Ishikawa (cell line): ENCODE data around the gene SERPINC1.
A peak's percentile ranks its signal among the peaks of the same experiment; 100 is the strongest.

ENCODE experiments used
- CEBPB ChIP-seq: IDR thresholded peaks from 2 replicates; pipeline ENCODE4 v1.6.1; 2012
- CREB1 ChIP-seq: IDR thresholded peaks from 2 replicates; pipeline ENCODE4 v1.6.1; 2012; ENCODE audit warnings: low read depth
- EGR1 ChIP-seq: IDR thresholded peaks from 2 replicates; pipeline ENCODE4 v1.6.1; 2012
- EP300 ChIP-seq: IDR thresholded peaks from 2 replicates; pipeline ENCODE4 v1.6.1; 2012; ENCODE audit warnings: borderline replicate concordance
- FOXM1 ChIP-seq: IDR thresholded peaks from 2 replicates; pipeline ENCODE4 v1.6.1; 2012; ENCODE audit warnings: low read depth, borderline replicate concordance
- NFIC ChIP-seq: IDR thresholded peaks from 2 replicates; pipeline ENCODE4 v1.6.1; 2012
- RAD21 ChIP-seq: IDR thresholded peaks from 2 replicates; pipeline ENCODE4 v1.6.1; 2012; ENCODE audit warnings: low read depth
- REST ChIP-seq: IDR thresholded peaks from 2 replicates; pipeline ENCODE4 v1.6.1; 2012; ENCODE audit warnings: low read depth, mild to moderate bottlenecking
- TAF1 ChIP-seq: IDR thresholded peaks from 2 replicates; pipeline ENCODE4 v1.6.1; 2012; ENCODE audit warnings: low read depth, mild to moderate bottlenecking
- TCF12 ChIP-seq: IDR thresholded peaks from 2 replicates; pipeline ENCODE4 v1.6.1; 2012; ENCODE audit warnings: low read depth
- TEAD4 ChIP-seq: IDR thresholded peaks from 2 replicates; pipeline ENCODE4 v1.6.1; 2012
- YY1 ChIP-seq: IDR thresholded peaks from 2 replicates; pipeline ENCODE4 v1.6.1; 2012; ENCODE audit warnings: low read depth
- ZBTB7A ChIP-seq: IDR thresholded peaks from 2 replicates; pipeline ENCODE4 v1.6.1; 2012; ENCODE audit warnings: low read depth
- TF ChIP-seq, protein P1 (sequence below): IDR thresholded peaks from 2 replicates; pipeline ENCODE4 v1.6.1; 2012
- TF ChIP-seq, protein P2 (sequence below): IDR thresholded peaks from 2 replicates; pipeline ENCODE4 v1.6.1; 2012

The SERPINC1 gene

GRCh38 chr1:173867753-173868265 is 49.3 kb downstream of the SERPINC1 start, which contains the start of gene GAS5:
Gene GAS5, minus strand, starts transcription at chr1:173867989.
- TF ChIP-seq EGR1 = peak; percentile 35; the same call in 1 of the 2 replicates
- 0 out of 2 replicates have a peak, but pooled peaks have one; percentile 12 for TF ChIP-seq TEAD4
- peak; percentile 78 for TF ChIP-seq CREB1
- TF ChIP-seq, protein P1, sequence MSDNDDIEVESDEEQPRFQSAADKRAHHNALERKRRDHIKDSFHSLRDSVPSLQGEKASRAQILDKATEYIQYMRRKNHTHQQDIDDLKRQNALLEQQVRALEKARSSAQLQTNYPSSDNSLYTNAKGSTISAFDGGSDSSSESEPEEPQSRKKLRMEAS = peak; percentile 93
- no peak for TF ChIP-seq FOXM1
- peak; percentile 15; the same call in 1 of the 2 replicates for TF ChIP-seq CEBPB
- no peak for TF ChIP-seq REST
- TF ChIP-seq EP300 = no peak; the same call in 1 of the 2 replicates
- peak; percentile 85 for TF ChIP-seq YY1
- TF ChIP-seq ZBTB7A = no peak
- no peak for TF ChIP-seq NFIC
- TF ChIP-seq TCF12 = peak; percentile 13; the same call in 1 of the 2 replicates
- peak; percentile 98 for TF ChIP-seq TAF1
- no peak for TF ChIP-seq RAD21
- TF ChIP-seq, protein P2, sequence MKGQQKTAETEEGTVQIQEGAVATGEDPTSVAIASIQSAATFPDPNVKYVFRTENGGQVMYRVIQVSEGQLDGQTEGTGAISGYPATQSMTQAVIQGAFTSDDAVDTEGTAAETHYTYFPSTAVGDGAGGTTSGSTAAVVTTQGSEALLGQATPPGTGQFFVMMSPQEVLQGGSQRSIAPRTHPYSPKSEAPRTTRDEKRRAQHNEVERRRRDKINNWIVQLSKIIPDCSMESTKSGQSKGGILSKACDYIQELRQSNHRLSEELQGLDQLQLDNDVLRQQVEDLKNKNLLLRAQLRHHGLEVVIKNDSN = peak; percentile 96

DNA sequence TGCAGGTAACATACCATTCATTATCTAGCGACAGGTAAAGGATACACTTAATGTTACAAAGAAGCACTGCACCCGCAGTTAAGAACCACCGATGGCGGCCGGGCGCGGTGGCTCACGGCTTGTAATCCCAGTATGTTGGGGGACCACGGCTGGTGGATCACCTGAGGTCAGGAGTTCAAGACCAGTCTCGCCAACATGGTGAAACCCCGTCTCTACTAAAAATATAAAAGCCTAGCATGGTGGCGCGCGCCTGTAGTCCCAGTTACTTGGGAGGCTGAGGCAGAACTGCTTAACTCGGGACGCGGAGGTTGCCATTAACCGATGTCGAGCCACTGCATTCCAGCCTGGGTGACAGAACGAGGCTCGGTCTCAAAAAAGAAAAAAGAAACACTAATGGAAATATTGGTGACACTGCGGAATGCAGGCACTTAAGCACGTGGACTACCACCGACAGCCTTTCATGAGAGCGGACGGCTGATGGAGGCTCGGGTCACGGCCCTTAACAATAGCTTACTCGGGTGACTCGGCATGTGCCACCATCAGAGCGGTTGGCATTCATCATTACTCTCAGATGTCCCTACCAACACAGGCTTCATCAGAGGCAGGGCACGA is 49.9 kb downstream of the SERPINC1 start:
- no peak for TF ChIP-seq EGR1
- TF ChIP-seq TEAD4 = peak; percentile 25
- TF ChIP-seq TAF1 = no peak

GRCh38 chr1:173866413-173867115 is 50.6 kb downstream of the SERPINC1 start:
- no peak for TF ChIP-seq TEAD4
- no peak for TF ChIP-seq EGR1
- TF ChIP-seq, protein P1 = no peak

DNA sequence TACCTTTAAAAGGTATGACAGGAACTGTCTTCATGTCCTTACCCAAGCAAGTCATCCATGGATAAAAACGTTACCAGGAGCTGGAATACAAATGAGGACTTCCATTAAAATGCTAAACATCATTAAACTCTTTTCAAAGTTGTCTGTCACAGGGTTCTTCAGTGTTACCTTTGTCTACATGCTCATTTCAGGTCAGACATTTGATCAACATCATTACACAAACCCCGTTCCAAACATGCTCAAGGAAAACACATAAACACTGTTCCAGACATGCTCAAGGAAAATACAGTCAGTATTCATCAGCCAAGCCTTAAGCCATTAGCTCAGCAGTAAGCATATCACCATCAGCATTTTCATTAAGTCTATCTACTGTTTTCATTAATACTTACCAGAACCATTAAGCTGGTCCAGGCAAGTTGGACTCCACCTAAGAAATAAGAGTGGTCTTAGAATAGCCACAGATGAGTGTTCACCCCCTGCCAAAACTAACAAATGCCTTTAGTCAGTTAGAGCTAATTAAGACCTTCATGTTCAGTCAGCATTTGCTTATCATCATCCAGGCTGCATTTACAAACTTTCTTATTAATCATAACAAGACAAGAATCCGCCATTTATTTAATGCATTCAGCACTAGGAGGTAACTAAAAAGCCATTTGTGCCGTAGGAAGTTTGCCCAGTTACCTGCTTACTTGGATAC is 51.5 kb downstream of the SERPINC1 start:
- TF ChIP-seq TAF1 (no peak), CEBPB (no peak), EGR1 (no peak), EP300 (no peak), TEAD4 (no peak), NFIC (no peak), FOXM1 (no peak), RAD21 (no peak), REST (no peak), CREB1 (no peak), YY1 (no peak), ZBTB7A (no peak), TCF12 (no peak)
- TF ChIP-seq, protein P1 = no peak
- TF ChIP-seq, protein P2 = no peak

DNA sequence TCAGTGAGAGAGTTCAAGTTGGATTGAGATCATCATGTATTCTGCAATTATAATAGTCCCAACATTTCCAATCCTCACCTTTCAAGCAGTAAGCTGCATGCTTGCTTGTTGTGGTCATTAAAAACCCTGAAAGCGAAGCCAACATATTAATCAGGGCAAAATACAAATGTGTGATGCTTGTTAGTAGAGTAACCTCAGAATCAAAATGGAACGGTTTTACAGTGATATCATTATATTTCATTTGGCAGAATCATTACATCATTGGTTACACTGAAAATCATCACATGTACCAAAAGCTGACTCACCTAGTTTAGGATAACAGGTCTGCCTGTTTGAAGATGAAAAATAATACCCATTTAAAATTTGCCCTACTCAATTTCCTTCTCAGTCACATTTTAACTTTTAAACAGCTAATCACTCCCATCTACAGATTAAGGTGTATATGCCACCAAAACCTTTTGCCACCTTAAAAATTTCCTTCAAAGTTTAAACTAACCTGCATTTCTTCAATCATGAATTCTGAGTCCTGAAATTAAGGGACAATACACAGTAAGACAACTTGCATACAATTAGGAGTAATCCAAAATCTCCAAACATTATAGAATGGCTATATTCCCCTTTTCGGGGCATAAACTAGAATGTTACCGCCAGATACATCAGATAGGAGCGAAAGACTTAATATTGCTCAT is 52.8 kb downstream of the SERPINC1 start:
- TF ChIP-seq NFIC (no peak), EGR1 (no peak), CREB1 (no peak), REST (no peak)
- TF ChIP-seq, protein P1 = no peak
- TF ChIP-seq, protein P2 = no peak
